RWPE1 (cell line): ENCODE results near the gene GCLC.

ENCODE experiments used
- CTCF ChIA-PET: fragments of 350-600 bp; sonication (Branson Sonifier 250); formaldehyde crosslinking; extraction: SDS; loops from one replicate; lab custom pipeline; 2021; lab: Yijun Ruan, JAX
- POLR2A ChIA-PET: fragments of 400-600 bp; formaldehyde crosslinking; extraction: SDS; loops from one replicate; lab custom pipeline; 2020; ENCODE audit warnings: antibody characterized with exemption; ENCODE audit not compliant: low non-redundant PET; lab: Yijun Ruan, JAX
- DNase-seq: peaks from one replicate; pipeline ENCODE4 v3.0.0; 2012; ENCODE audit warnings: low spot score
- H3K27ac ChIP-seq: fragments of 450-650 bp; 2 replicates; pipeline ENCODE4 v1.5.1; 2017
- CTCF ChIP-seq: fragments of 450-650 bp; conservative IDR thresholded peaks from 2 replicates; pipeline ENCODE4 v1.5.1; 2017; ENCODE audit warnings: low read depth, mild to moderate bottlenecking

Gene GCLC

GRCh38 chr6:53518862-53519261 is 26.0 kb downstream of the GCLC start:
- POLR2A ChIA-PET, result no interaction called here

GRCh38 chr6:53517021-53517420 is 27.9 kb downstream of the GCLC start:
- no peak overlapping the region for H3K27ac ChIP-seq
- ChIA-PET CTCF (interaction anchor here (0.6 to 1.4 kb wide), 4 partner anchors 24 to 209 kb away, joined by 3 to 6 read pairs (median 4); no protein-coding TSS in a partner anchor), POLR2A (no interaction called here)
- no peak for DNase-seq
- no peak for TF ChIP-seq CTCF

More at GRCh38 chr6:53518862-53519261, 26.0 kb downstream of the GCLC start:
- DNase-seq, result no peak
- no peak for TF ChIP-seq CTCF
- H3K27ac ChIP-seq, result peak overlapping the region; percentile 40
- CTCF ChIA-PET, result interaction anchor here (0.6 to 0.7 kb wide), 2 partner anchors 133 to 176 kb away, joined by 3 read pairs; no protein-coding TSS in a partner anchor

GRCh38 chr6:53514677-53515076 is 30.2 kb downstream of the GCLC start:
- ChIA-PET CTCF (interaction anchor here (0.8 kb wide), 1 partner anchor 137 kb away, joined by 5 read pairs; no protein-coding TSS in a partner anchor), POLR2A (no interaction called here)
- DNase-seq, result no peak
- no peak for TF ChIP-seq CTCF
- H3K27ac ChIP-seq, result no peak overlapping the region

- TF ChIP-seq CTCF, result no peak
- DNase-seq, result no peak
- H3K27ac ChIP-seq, result no peak overlapping the region
- CTCF ChIA-PET, result interaction anchor here (0.7 kb wide), 2 partner anchors 194 to 212 kb away, joined by 3 read pairs; no protein-coding TSS in a partner anchor
- POLR2A ChIA-PET, result no interaction called here
These were observed 31.4 kb downstream of the GCLC start for GRCh38 chr6:53513519-53513966.

- no peak overlapping the region for H3K27ac ChIP-seq
- no peak for DNase-seq
- no peak for TF ChIP-seq CTCF
- POLR2A ChIA-PET, result no interaction called here
- CTCF ChIA-PET, result interaction anchor here (0.7 kb wide), 2 partner anchors 194 to 212 kb away, joined by 3 read pairs; no protein-coding TSS in a partner anchor
These were observed 31.8 kb downstream of the GCLC start for GRCh38 chr6:53513056-53513455.

- TF ChIP-seq CTCF, result no peak
- no peak for DNase-seq
- ChIA-PET CTCF (no interaction called here), POLR2A (no interaction called here)
- H3K27ac ChIP-seq, result no peak overlapping the region
These were observed 32.3 kb downstream of the GCLC start for GRCh38 chr6:53512626-53513025.
